H1 (cell line): ENCODE results near the gene DCAF12L2. TPM values are rescaled to one million over a fixed set of nuclear protein-coding genes. Genes with fewer than 3 reads are reported as not detected.

Experiments used
- CTCF ChIA-PET: fragments of 300-600 bp; sonication (Branson Sonifier 250); formaldehyde crosslinking; loops from one replicate; lab custom pipeline; 2021; ENCODE audit not compliant: partially characterized antibody; lab: Charles Lee
- POLR2A ChIA-PET: fragments of 300-600 bp; sonication (Branson Sonifier 250); formaldehyde crosslinking; loops from one replicate; lab custom pipeline; 2021; ENCODE audit warnings: inconsistent platforms; ENCODE audit not compliant: partially characterized antibody; lab: Charles Lee
- DNase-seq, 2 experiments: peaks; one replicate each; pipeline versions ENCODE4 v3.0.0 to v3.0.0-alpha.2; 2010 to 2022; ENCODE audit warnings: low spot score in 2 of 2, low read depth in 1 of 2, mixed read lengths in 1 of 2
- FAIRE-seq: peaks from 2 replicates; lab custom pipeline; 2011; peaks lifted over from hg19 to GRCh38; lab: Jason Lieb, UNC
- H2AFZ ChIP-seq: 2 replicates; pipeline ENCODE4 v1.8.1; 2012; ENCODE audit warnings: low read length, inconsistent platforms
- H2AK5ac ChIP-seq: 2 replicates; pipeline ENCODE4 v1.6.1; 2013; ENCODE audit warnings: low read depth, low read length
- H2BK120ac ChIP-seq: replicated peaks from 2 replicates; pipeline ENCODE3; 2013; ENCODE audit warnings: low read depth, low read length, inconsistent platforms
- H2BK12ac ChIP-seq: 2 replicates; pipeline ENCODE4 v1.6.1; 2013; ENCODE audit warnings: low read depth, low read length
- H2BK15ac ChIP-seq: 2 replicates; pipeline ENCODE4 v1.6.1; 2013; ENCODE audit warnings: low read length
- H2BK20ac ChIP-seq: 2 replicates; pipeline ENCODE4 v1.6.1; 2013; ENCODE audit warnings: low read length
- H2BK5ac ChIP-seq: 2 replicates; pipeline ENCODE4 v1.6.1; 2013; ENCODE audit warnings: low read depth, low read length
- H3K14ac ChIP-seq: 2 replicates; pipeline ENCODE4 v1.6.1; 2013; ENCODE audit warnings: inconsistent platforms; ENCODE audit not compliant: insufficient read length
- H3K18ac ChIP-seq: 2 replicates; pipeline ENCODE4 v1.6.1; 2013; ENCODE audit warnings: low read length; ENCODE audit errors: extremely low read depth
- H3K23ac ChIP-seq: 2 replicates; pipeline ENCODE4 v1.6.1; 2013; ENCODE audit warnings: inconsistent platforms; ENCODE audit not compliant: insufficient read length
- H3K23me2 ChIP-seq: 2 replicates; pipeline ENCODE4 v1.6.1; 2013; ENCODE audit warnings: low read depth, low read length
- H3K27ac ChIP-seq: 2 replicates; pipeline ENCODE4 v1.6.1; 2011; ENCODE audit warnings: low read depth, low read length, inconsistent platforms
- H3K27me3 ChIP-seq, 4 experiments: replicated peaks in 1 of 4; 1 replicate in 1 of 4; 2 replicates in 3 of 4; pipeline versions ENCODE4 v1.6.1 to v1.8.1; 2011 to 2013; ENCODE audit warnings: low read length in 3 of 4, mild to moderate bottlenecking in 3 of 4, inconsistent platforms in 2 of 4, mixed read lengths in 2 of 4, moderate library complexity in 1 of 4; ENCODE audit not compliant: control insufficient read depth in 3 of 4, insufficient read depth in 3 of 4; ENCODE audit errors: extremely low read depth in 1 of 4
- H3K36me3 ChIP-seq, 4 experiments: 2 replicates each; pipeline versions ENCODE4 v1.6.1 to v1.8.1; 2011 to 2013; ENCODE audit warnings: mild to moderate bottlenecking in 4 of 4, low read length in 3 of 4, moderate library complexity in 2 of 4, control low read depth in 1 of 4, inconsistent platforms in 1 of 4; ENCODE audit not compliant: insufficient read depth in 4 of 4, control insufficient read depth in 2 of 4
- H3K4ac ChIP-seq: replicated peaks from 2 replicates; pipeline ENCODE3; 2013; ENCODE audit warnings: low read length, low read depth, mixed read lengths, inconsistent platforms; ENCODE audit not compliant: insufficient read length
- H3K4me1 ChIP-seq, 4 experiments: replicated peaks in 1 of 4; 1 replicate in 1 of 4; 2 replicates in 3 of 4; pipeline versions ENCODE4 v1.6.1 to v1.8.1; 2011 to 2013; ENCODE audit warnings: low read length in 3 of 4, inconsistent platforms in 2 of 4, mixed read lengths in 1 of 4; ENCODE audit not compliant: insufficient read depth in 4 of 4, control insufficient read depth in 3 of 4
- H3K4me2 ChIP-seq, 2 experiments: 2 replicates each; pipeline versions ENCODE4 v1.6.1 to v1.8.1; 2011 to 2013; ENCODE audit warnings: low read depth in 2 of 2, low read length in 2 of 2, control low read depth in 1 of 2, inconsistent platforms in 1 of 2, mild to moderate bottlenecking in 1 of 2; ENCODE audit not compliant: insufficient read depth in 1 of 2
- H3K4me3 ChIP-seq, 4 experiments: fragments of 200-600, 300-600 bp in 1 of 4; sonication (generic), shearing (Covaris generic), sonication (Bioruptor Twin) in 1 of 4; 2 replicates each; pipeline versions ENCODE4 v1.5.1 to v1.8.1; 2011 to 2016; ENCODE audit warnings: low read length in 4 of 4, low read depth in 3 of 4, control low read depth in 2 of 4, inconsistent platforms in 2 of 4, mild to moderate bottlenecking in 2 of 4, mixed read lengths in 1 of 4, moderate library complexity in 1 of 4; ENCODE audit not compliant: insufficient read depth in 2 of 4; ENCODE audit errors: extremely low read depth in 1 of 4
- H3K56ac ChIP-seq: replicated peaks from 2 replicates; pipeline ENCODE3; 2013; ENCODE audit warnings: low read depth, mild to moderate bottlenecking, mixed read lengths, low read length, inconsistent platforms; ENCODE audit not compliant: insufficient read length
- H3K79me1 ChIP-seq: 2 replicates; pipeline ENCODE4 v1.6.1; 2013; ENCODE audit warnings: low read depth, low read length, control low read depth
- H3K79me2 ChIP-seq, 2 experiments: 2 replicates each; pipeline versions ENCODE4 v1.6.1 to v1.8.1; 2012 to 2013; ENCODE audit warnings: low read length in 2 of 2, mild to moderate bottlenecking in 2 of 2, inconsistent platforms in 1 of 2; ENCODE audit not compliant: insufficient read depth in 2 of 2, control insufficient read depth in 1 of 2
- H3K9ac ChIP-seq, 4 experiments: replicated peaks in 1 of 4; 1 replicate in 1 of 4; 2 replicates in 3 of 4; pipeline versions ENCODE4 v1.6.1 to v1.8.1; 2011 to 2013; ENCODE audit warnings: low read depth in 3 of 4, low read length in 3 of 4, control low read depth in 2 of 4, mild to moderate bottlenecking in 2 of 4, moderate library complexity in 2 of 4, inconsistent platforms in 1 of 4; ENCODE audit errors: extremely low read depth in 1 of 4
- H3K9me3 ChIP-seq, 2 experiments: 2 replicates each; pipeline versions ENCODE4 v1.6.1 to v1.8.1; 2012 to 2013; ENCODE audit warnings: mild to moderate bottlenecking in 2 of 2, moderate library complexity in 2 of 2, control low read depth in 1 of 2, inconsistent platforms in 1 of 2, low read depth in 1 of 2, low read length in 1 of 2, mixed read lengths in 1 of 2; ENCODE audit not compliant: insufficient read depth in 2 of 2
- H4K20me1 ChIP-seq, 2 experiments: replicated peaks in 1 of 2; 2 replicates each; pipeline versions ENCODE3 to v1.8.1; 2011 to 2013; ENCODE audit warnings: inconsistent platforms in 2 of 2, low read length in 2 of 2, mild to moderate bottlenecking in 1 of 2; ENCODE audit not compliant: insufficient read depth in 2 of 2, control insufficient read depth in 1 of 2
- H4K5ac ChIP-seq: 2 replicates; pipeline ENCODE4 v1.6.1; 2013; ENCODE audit warnings: low read length, low read depth, mixed read lengths, inconsistent platforms; ENCODE audit not compliant: insufficient read length
- H4K8ac ChIP-seq: 2 replicates; pipeline ENCODE4 v1.8.0; 2013; ENCODE audit warnings: mild to moderate bottlenecking, moderate library complexity, low read length, inconsistent platforms; ENCODE audit not compliant: insufficient read depth; ENCODE audit errors: extremely low read depth
- H4K91ac ChIP-seq: replicated peaks from 2 replicates; pipeline ENCODE3; 2013; ENCODE audit warnings: low read length, mixed read lengths, inconsistent platforms; ENCODE audit not compliant: insufficient read length
- HDAC2 ChIP-seq, 2 experiments: fragments of 300-600 bp in 1 of 2; sonication (generic) in 1 of 2; IDR thresholded peaks; 2 replicates each; pipeline ENCODE4 v1.6.1; 2011 to 2012; ENCODE audit warnings: low read depth in 2 of 2, low read length in 2 of 2, mild to moderate bottlenecking in 2 of 2, moderate library complexity in 2 of 2, borderline replicate concordance in 1 of 2, inconsistent platforms in 1 of 2
- POLR2AphosphoS5 ChIP-seq: IDR thresholded peaks from 2 replicates; pipeline ENCODE4 v1.6.1; 2011; ENCODE audit warnings: low read depth, low read length
- RNF2 ChIP-seq: fragments of 200-900, 300-1000 bp; sonication (generic); IDR thresholded peaks from 2 replicates; pipeline ENCODE4 v1.7.1; 2016; ENCODE audit warnings: borderline replicate concordance, low read depth, mild to moderate bottlenecking, antibody characterized with exemption, low read length; ENCODE audit not compliant: poor library complexity, severe bottlenecking; ENCODE audit errors: missing control alignments
- WGBS, 2 experiments: shearing (Covaris generic) in 1 of 2; methylation state at CpG; one replicate each; pipeline versions ENCODE4 v1.1.6 to v1.1.7; 2013 to 2015; ENCODE audit warnings: low lambda C conversion rate in 2 of 2, mixed read lengths in 2 of 2, inconsistent platforms in 1 of 2, low coverage in 1 of 2, missing lambda C conversion rate in 1 of 2; ENCODE audit not compliant: insufficient replicate concordance in 2 of 2, insufficient coverage in 1 of 2, insufficient read length in 1 of 2; ENCODE audit errors: extremely low coverage in 1 of 2, missing lambda C conversion rate in 1 of 2; 5-methylcytosine and 5-hydroxymethylcytosine counted together
- polyA plus RNA-seq, 7 experiments: library from polyadenylated mRNA; depleted of rRNA in 3 of 7; stranded (reverse) in 5 of 7; unstranded in 2 of 7; fragments of >200 nt in 5 of 7; fragments of 200-250 nt in 2 of 7; gene quantifications; 1 replicate in 5 of 7; 2 replicates in 1 of 7; 4 replicates in 1 of 7; pipeline versions ENCODE4 v1.2.1 to v1.2.3, GENCODE V29; 2011 to 2013; ENCODE audit warnings: missing spikeins in 2 of 7, mixed read lengths in 2 of 7
- total RNA-seq: library from RNA; stranded (reverse); fragmentation: NEBNext Ultra II Directional; extraction: Animal tissue kit (Norgen Biotek cat#: 25700); gene quantifications from 2 replicates; pipeline ENCODE4 v1.2.1, GENCODE V29; 2021

DCAF12L2 gene
- total and polyA plus RNA-seq, 2 of the 8 experiments (the other 6 are each of a cell fraction or from before 2014, with no cell fraction given), result 1.1 to 1.7 TPM

DNA sequence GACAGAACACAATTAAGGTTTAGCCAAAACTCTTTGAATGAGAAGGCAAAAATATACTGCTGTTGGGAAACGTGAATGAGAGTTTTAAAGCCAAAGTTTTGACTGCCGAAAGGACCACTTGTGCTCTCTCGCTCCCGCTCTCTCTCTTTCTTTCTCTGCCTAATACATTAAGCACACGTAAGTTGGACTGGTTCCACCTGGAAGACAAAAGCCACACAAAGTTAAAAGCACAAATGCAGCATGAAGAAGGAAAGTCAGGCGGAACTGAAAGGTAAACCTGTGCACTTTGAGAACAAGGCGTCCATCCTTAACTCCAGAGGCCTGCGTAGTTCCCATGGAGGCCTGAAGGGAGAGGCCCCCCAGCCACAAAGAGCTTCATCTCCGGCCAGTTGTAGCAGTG lies 1.9 kb downstream of the DCAF12L2 start:
- Histone ChIP-seq H3K4ac (no peak overlapping the region), H2BK15ac (no peak overlapping the region), H2BK12ac (no peak overlapping the region), H2BK20ac (no peak overlapping the region), H3K79me2 (no peaks in the 10 kb centered on the region), H2AK5ac (no peak overlapping the region), H4K91ac (no peak overlapping the region), H3K27me3 (peaks cover 2 to 17% (median 11%) of the 10 kb centered on the region in 4 experiments; a peak in 5 of 7 replicates), H3K23ac (no peak overlapping the region), H3K18ac (no peak overlapping the region), H3K9ac (no peak overlapping the region), H3K36me3 (no peaks in the 10 kb centered on the region), H4K20me1 (no peaks in the 10 kb centered on the region), H3K4me2 (no peak overlapping the region), H2BK5ac (no peak overlapping the region), H3K9me3 (no peaks in the 10 kb centered on the region), H3K14ac (no peak overlapping the region), H4K8ac (no peak overlapping the region), H3K4me3 (no peak overlapping the region), H2AFZ (no peak overlapping the region), H4K5ac (no peak overlapping the region), H3K27ac (no peak overlapping the region), H3K79me1 (no peaks in the 10 kb centered on the region), H3K23me2 (peaks cover 4% of the 10 kb centered on the region; the same call in 1 of the 2 replicates), H2BK120ac (no peak overlapping the region), H3K56ac (no peak overlapping the region), H3K4me1 (no peaks in the 10 kb centered on the region)
- DNase-seq (no peak), FAIRE-seq (no peak)
- TF ChIP-seq POLR2AphosphoS5 (no peak), HDAC2 (IDR thresholded peaks at IDR 0.05; ENCODE audit: borderline replicate concordance in 1 of 2, low read depth in 2 of 2, low read length in 2 of 2) (no peak), RNF2 (no peak)
- 89% methylated on average over 7 of the region's 9 CpGs; no CpG with 5 or more reads in 1 of the 2 experiments for WGBS, 2 experiments
- ChIA-PET POLR2A (no interaction called here), CTCF (no interaction called here)
